Activated CD8-positive, alpha-beta memory T cell treated with anti-CD3 and anti-CD28 coated beads, Interleukin-2, amount 50 U/mL, for 1 hour (primary cell): ENCODE data around the gene GPR21.

Experiments used
- DNase-seq: peaks from one replicate; pipeline ENCODE4 v3.0.0-alpha.2; 2020; ENCODE audit errors: extremely low read depth

GPR21 gene

GRCh38 chr9:123033864-123034601 lies 566 bp downstream of the GPR21 start:
- no peak for DNase-seq

GRCh38 chr9:123034881-123035510 lies 1.5 kb downstream of the GPR21 start:
- no peak for DNase-seq

GRCh38 chr9:123035791-123036190 lies 2.3 kb downstream of the GPR21 start:
- no peak for DNase-seq

GRCh38 chr9:123036893-123037545 lies 3.6 kb downstream of the GPR21 start:
- no peak for DNase-seq

GRCh38 chr9:123039617-123040219 lies 6.3 kb downstream of the GPR21 start:
- no peak for DNase-seq

- no peak for DNase-seq
Measured at GRCh38 chr9:123040801-123041200, 7.3 kb downstream of the GPR21 start.

GRCh38 chr9:123041489-123041888 lies 8.0 kb downstream of the GPR21 start:
- no peak for DNase-seq

- DNase-seq: no peak
Measured at GRCh38 chr9:123043081-123043939, 9.8 kb downstream of the GPR21 start.

- DNase-seq: no peak
Measured at GRCh38 chr9:123044586-123044985, 11.1 kb downstream of the GPR21 start.

GRCh38 chr9:123046406-123047195 lies 13.1 kb downstream of the GPR21 start:
- DNase-seq: no peak

- no peak for DNase-seq
Measured at GRCh38 chr9:123048748-123049147, 15.3 kb downstream of the GPR21 start.

- no peak for DNase-seq
Measured at GRCh38 chr9:123049589-123050222, 16.2 kb downstream of the GPR21 start.

GRCh38 chr9:123053046-123053445 lies 19.6 kb downstream of the GPR21 start:
- DNase-seq: no peak

- no peak for DNase-seq
Measured at GRCh38 chr9:123053711-123054110, 20.2 kb downstream of the GPR21 start.

- no peak for DNase-seq
Measured at GRCh38 chr9:123058834-123059233, 25.4 kb downstream of the GPR21 start.

- DNase-seq: no peak
Measured at GRCh38 chr9:123059472-123060220, 26.2 kb downstream of the GPR21 start.

GRCh38 chr9:123061216-123061615 lies 27.7 kb downstream of the GPR21 start:
- DNase-seq: no peak

GRCh38 chr9:123062351-123063176 lies 29.1 kb downstream of the GPR21 start:
- no peak for DNase-seq

GRCh38 chr9:123063177-123063598 lies 29.7 kb downstream of the GPR21 start:
- DNase-seq: no peak
